Putamen (tissue), 1 donor: Measurements from ENCODE around the gene CAPN2.
A peak's percentile ranks its signal among the peaks of the same experiment; 100 is the strongest.
"Not testable (repeated sequence)": the region's sequence is repeated elsewhere in the genome, so short reads cannot be mapped to it uniquely, and the experiment has no call there.

ENCODE experiments used
- DNase-seq: peaks from one replicate; pipeline ENCODE4 v3.0.0-alpha.2; 2016; ENCODE audit warnings: low spot score

The CAPN2 gene

DNA sequence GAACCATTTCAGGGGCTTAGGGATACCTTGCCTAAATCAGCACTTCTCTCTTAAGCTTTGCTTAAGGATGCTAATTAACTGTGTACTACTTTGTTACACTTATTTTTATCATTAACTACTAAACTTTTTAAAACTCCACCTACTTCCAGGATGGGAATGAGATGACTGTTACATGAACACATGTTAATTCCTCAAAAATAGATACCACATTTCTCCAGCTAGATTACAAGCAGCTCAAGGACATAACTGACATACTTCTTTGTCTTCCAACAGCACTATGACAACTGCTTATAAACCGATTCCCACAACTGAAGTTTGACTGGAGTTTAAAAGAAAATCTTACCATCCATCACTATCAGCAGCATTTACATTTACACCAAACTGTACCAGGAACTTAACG, 79.7 kb downstream of the CAPN2 start:
- DNase-seq: no peak

DNA sequence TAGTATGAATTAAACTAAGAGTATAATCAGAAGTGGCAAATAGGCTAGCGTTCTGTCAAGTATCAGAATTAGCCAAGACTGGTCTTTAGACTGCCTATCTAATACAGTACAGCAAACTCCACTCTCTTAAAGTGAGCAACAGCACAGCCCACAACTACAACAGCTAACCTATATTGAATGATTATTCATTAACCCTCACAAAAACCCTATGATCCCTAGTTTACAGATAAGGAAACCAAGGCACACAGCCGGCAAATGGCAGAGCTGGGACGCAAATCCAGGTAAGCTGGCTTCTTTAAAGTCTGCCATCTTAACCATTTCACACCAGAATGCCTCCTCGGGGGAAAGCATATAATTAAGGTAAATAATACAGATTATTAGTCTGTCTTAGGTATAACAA, 81.4 kb downstream of the CAPN2 start:
- DNase-seq: no peak

DNA sequence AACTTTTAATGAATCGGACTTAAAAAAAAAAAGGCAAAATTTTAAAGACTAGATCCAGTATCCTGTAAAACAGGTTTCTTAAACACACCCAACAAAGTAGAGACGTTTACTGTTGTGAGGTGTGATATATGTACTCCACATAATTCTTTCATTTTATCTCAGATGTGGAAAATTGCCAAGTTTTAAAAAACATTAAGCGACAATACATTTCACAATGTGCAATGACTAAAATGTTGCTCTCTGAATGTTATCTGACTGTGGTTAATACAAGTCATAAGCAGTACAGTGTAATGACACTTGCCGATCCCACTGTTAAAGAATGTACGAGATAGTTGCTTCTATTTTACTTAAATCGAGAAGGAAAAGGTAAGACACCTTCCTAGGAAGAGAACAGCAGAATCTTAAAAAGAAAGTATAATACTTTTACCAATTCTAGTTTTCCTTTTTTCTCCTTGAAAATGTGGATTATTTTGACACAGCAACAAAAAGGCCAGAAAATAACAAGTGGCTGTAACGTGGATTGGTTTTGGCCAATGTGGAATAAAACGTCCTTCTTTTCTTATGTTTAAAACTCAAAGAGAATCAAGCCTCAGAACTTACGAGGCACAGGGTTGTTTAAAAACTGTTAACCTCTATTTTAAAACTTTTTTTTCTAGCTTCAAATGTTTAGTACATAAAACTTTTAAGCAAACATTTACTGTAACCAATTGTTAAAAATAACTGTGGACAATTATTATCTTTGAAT, 82.0 kb downstream of the CAPN2 start:
- DNase-seq: no peak

DNA sequence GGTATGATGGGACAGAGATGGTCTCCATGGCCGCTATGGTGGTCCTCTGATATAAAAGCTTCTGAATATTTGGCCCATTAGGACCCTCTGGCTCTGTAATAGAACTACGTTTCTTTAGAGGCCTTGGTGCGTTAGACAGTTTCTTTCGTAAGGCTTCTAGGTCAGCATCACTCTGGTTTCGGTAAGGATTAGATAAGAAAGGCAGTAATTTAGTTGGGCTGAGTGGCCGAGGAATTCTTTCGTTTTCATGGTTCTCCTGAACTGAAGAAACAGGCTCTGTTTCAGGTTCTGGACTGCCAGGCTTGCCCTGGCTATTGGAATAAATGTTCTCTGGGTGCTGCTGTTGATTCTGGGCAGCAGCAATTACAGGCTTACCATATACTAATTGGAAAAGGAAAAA, 83.9 kb downstream of the CAPN2 start:
- DNase-seq: peak; percentile 47

DNA sequence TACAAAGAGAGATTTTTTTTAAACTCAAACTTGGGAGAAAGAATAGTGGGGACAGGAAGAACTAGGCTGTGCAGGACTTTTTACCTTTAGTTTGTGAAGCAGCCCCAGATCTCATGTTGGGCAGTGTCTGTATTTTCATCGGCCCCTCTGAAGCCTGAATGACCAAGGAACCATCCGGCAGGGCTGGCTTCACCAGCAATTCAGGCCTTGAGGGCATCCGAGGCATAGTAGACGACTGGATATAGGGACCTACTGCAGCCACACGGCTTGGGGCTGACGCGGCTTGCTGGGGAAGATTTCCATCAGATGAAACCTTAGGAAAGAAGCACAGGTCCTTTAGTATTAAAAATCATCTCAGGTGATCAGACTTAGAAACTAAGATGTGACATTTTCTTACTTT, 89.7 kb downstream of the CAPN2 start:
- peak; percentile 50 for DNase-seq

DNA sequence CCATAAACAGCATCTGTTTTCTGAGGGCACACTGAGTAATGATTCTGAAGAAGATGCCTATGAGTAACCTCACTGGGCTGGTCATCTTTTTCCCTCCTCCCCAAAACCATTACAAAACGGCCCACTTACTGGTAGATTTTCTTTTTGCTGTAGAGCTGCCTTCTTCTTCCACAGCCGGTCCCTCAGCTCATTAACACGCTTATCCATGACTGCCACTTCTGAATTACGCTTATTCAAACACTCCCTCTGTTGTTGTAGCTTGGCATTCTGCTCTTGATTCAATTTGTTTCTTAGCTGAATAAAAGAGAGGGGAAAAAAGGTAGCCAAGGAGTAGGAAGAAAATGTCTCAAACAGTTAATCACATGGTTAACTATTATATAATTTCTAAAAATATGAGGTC, 90.3 kb downstream of the CAPN2 start:
- peak; percentile 86 for DNase-seq

DNA sequence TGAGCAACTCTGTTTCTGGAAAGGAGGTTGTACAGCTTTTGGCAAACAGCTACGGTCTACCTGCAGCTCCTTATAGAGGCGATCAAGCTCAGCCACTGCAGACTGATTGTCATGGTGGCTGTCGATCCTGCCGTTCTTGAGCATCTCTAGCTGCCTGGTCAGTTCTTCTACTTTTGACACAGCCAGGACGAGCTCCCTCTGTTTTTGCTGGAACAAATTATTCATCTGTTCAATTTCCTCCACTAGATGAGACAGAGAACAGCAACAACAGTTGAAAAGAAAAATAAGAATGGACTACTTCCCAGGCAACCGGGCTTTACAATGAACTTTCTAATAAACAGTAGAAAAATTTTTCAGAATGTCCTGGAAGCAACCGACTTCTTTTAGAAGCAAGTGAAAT, 90.9 kb downstream of the CAPN2 start:
- DNase-seq: peak; percentile 47

DNA sequence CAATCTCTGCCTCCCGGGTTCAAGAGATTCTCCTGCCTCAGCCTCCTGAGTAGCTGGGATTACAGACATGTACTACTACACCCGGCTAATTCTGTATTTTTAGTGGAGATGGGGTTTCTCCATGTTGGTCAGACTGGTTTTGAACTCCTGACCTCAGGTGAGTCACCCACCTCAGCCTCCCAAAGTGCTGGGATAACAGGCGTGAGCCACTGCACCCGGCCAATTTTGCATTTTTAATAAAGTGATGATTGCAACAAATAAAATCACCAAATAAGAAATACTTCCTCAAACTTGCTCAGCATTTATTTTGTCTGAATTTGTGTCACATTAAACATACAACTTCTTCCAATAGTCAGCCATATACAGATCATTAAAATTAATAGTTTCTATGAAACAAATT, 97.6 kb downstream of the CAPN2 start:
- not testable (repeated sequence) for DNase-seq

DNA sequence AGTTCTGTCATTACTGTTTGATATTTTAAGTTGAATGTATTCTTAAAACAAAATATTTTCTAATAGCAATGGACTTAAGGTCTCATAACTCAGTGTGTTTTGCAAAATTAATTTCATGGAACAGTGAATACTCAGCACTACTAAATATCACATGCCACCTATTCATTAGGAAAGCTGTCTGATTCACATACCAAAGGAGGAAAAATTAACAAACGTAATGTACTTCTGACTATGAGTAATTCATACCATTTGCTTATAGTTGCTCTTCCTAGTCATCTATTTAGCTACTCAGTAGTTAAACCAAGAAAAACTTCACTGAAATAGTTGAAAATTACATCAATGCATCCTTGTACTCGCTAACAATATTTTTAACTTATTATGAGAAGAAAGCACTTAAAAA, 98.2 kb downstream of the CAPN2 start:
- DNase-seq: no peak

DNA sequence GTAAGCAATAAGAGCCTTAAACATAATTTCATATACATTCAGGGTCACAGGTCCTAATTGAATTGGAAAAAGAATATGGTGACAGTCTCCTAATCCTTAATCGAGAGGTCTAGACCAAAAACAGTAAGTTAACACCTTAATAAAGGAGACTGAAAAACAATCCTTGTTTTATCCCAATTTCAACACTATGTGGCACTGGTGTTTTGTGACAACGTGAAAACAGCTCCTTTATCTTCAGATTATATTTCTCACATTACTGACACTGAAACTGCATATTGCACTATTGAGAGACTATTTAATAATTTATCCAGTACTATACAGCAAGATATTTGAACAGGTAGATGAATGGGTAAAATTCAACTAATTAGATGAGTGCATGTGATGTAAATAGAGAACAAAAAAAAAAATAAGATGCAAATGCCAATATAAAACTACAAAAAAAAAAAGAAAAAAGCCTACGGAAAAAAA, 99.3 kb downstream of the CAPN2 start:
- DNase-seq: no peak

DNA sequence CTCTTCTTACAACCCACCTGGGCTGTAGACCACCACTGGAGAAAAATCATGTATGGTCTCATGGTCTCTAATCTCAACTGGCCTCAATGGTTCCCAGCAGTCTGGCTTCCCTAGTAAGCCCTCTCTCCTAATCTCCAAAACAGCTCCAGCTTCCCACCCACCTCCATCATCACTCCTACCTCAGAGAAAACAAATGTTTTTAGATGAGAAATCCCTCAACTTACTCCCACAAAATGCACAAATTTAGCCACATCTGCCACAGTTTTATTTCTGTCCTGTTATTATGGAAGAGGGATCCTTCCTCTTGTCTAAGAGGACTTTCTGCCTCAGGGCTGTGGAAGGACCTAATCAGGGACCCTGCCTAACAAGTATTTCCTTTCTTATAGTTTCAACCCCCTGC, 101.3 kb downstream of the CAPN2 start:
- DNase-seq: no peak

DNA sequence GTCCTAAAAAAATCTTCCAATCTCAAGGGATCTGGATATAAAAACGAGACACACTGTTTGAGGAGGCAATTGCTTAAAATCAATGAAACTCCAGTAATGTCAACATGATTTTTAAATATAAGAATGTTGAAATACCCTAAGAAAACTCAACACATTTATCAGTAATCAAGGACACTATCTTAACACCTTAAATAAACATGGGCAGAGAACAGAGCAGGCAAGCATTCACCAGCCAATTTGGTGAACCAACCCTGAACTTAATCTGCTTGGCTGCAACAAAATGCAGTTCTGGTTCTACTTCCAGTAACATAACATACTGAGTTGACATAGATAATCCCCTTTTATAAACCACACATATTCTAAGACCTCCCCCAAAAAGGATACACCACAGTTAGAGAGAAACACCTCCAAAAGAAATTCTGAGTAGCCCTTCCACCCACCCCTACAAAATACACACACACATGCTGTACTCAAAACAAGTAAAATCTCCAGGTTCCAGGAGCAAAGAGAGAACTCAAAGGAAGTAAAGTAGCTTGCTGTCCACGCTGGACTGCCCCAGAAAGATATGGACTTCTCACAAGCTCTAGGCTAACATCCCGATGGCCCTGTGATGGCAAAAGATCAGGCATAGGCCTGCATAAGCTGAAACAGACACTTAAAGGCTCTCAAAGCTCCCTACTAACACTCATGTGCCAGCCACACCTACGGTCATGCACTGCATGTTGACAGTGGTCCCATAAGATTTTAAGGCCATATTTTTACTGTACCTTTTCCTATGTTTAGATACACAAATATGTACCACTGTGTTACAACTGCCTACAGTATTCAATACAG, 102.9 kb downstream of the CAPN2 start:
- no peak for DNase-seq

DNA sequence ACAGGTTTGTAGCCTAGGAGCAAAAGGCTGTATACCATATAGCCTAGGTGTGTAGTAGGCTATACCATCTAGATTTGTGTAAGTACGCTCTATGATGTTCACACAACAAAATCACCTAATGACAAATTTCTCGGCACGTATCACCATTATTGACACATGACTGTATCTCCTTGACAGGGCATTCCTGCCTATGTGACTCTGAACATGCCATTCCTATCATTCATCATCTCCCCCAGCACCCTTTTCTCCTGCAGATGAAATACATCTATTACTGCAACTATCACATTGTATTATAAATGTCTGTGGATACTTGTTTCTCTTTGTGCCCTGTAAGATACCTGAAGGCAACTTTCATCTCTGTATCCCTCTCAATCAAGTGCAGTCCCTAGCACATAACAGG, 103.5 kb downstream of the CAPN2 start:
- DNase-seq: no peak

DNA sequence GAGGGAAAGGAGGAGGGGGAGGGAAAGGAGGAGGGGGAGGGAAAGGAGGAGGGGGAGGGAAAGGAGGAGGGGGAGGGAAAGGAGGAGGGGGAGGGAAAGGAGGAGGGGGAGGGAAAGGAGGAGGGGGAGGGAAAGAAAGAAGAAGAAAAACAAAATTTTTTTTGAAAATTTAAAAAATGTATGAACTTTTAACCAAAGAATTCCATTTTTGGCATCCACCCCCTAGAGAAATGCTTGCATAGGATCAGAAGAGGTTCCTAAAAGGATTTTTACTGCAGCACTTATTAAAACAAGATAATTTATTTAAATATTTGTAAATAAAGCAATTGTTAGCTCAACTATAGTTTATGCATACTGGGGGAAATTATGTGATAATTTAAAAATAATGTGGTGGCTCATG, 104.9 kb downstream of the CAPN2 start:
- not testable (repeated sequence) for DNase-seq

DNA sequence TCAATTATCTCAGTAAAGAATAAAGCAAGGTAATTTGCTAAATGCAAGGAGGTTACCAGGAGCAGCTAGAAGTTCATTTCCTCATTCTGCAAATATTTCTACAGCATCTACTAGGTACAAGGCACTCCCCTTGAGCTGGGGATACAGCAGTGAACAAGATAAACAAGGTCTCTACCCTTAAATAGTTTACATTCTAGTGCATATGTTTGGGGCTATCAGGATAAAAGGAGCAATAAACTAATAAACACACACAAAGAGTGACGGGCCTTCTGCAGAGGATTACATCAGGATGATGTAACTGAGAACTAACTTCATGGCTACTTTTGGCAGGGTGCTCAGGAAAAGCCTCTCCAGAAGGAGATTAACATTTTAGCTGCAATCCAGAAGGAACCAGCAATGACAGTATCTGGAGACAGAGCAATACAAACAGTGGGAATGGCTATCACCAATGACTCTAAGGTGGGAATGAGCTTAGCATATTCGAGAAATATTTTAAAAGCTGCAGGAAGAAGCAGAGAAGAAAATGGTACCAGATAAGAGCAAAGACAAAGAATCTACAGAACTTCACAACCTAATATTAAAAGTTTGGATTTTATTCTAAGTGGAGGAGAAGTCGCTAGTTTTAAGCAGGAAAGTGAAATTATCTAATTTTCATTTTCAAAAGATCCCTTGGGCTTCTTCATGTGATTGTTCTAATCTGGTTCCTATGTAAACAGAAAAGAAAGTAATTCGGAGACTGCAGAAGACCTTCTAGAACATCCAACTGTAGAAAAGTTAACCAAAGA, 107.6 kb downstream of the CAPN2 start:
- DNase-seq: no peak

DNA sequence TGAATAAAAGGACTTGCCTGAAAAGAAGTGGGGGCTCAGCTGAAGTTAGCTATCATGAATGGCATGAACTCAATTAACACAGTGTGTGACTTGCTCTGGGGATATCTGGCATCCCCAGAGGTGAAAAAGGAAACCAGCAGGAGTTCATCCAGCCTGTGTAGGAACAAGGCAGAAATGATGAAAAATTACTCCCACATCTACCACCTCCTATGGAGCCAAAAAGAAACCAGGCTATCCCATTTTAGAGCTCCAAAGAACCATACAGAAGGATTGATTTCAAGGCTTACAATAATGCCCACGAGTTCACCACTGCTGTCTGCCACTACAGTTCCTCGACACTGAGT, 108.1 kb downstream of the CAPN2 start:
- DNase-seq: no peak

DNA sequence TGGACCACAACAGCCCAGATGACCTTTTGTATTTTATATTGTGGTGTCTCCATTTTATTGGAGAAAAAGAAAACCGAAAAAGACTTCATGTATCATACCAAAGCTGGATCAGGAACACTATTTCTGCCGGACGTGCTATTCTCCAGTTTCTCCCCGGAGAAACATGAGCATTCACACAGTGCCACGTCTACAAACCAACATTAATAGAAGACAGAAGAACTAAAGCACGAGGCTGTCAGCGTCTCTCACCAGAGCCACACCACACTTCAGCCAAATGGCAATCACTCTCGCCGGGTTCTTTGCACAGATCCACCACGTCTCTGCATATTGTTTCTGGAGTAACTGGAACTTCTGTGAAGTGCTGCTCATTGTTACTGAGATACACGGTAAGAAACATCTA, 108.6 kb downstream of the CAPN2 start:
- DNase-seq: no peak

DNA sequence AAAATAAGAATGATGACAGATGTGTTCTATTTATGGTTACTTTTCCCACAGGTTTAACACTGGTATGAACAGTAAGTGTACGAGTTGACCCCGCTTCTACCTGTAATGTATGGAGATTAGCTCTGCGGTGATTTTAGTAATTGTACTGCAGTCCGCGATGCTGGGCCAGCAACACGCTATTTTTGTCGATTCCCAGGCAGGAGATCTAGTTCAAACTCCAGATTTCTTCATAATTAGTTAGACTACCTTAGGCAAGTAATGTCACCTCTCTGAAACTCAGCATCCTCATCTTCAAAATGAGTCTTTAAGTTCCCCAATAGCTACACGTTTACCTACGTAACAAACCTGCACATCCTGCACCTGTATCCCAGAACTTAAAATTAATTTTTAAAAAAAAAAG, 111.9 kb downstream of the CAPN2 start:
- DNase-seq: no peak

DNA sequence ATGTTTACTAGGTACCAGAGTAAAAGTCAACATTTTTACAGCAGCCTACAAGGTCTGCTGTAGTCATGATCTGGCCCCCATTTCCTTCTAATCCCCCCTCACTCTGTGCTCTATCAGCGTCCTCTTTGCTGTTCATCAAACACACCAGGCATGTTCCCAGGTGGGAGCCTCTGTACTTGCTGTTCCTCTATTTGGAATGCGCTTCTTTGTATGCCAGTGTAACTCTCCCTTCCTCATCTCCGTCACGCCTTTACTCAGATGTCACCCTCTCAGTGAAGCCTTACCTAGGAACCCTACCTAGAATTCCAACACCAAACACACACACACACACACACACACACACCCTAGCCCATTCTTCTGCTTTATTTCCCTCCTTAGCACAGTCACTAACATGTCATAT, 112.4 kb downstream of the CAPN2 start:
- no peak for DNase-seq
